ENCODE data around the gene HDAC10. TPM values are rescaled to one million over a fixed set of nuclear protein-coding genes. Genes with fewer than 3 reads are reported as not detected.

Gene HDAC10
- total RNA-seq, 1 experiment from 2014 or later = 45.0 TPM

DNA sequence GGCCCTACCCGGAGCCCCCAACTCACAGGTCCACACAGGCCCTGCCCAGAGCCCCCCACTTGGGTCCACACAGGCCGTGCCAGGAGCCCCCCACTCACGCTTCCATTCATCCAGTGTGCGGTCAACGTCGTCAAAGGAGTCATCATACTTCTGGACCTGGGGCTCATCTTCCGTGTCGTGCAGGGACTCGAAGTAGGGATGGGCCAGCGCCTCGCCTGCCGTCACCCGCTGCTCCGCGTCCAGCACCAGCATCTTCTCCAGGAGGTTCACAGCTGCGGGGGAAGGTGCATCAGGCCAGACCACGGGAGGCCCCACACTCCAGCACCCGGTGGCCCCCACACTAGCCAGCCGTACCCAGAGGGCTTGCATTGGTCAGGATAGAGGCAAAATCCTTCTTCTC, 4.0 kb upstream of the HDAC10 start:
- Histone ChIP-seq H2BK120ac (ENCODE audit: low read depth, low read length, poor library complexity, severe bottlenecking) (no peak overlapping the region), H4K20me1 (ENCODE audit: control insufficient read depth, insufficient read depth, insufficient read length) (no peaks in the 10 kb centered on the region), H2BK20ac (ENCODE audit: low read depth, low read length, poor library complexity, severe bottlenecking) (no peak overlapping the region), H3K27ac (ENCODE audit: insufficient read length, low read depth, low read length) (no peak overlapping the region), H3K9ac (ENCODE audit: extremely low read depth, insufficient read length, low read length) (no peak overlapping the region), H3T11ph (ENCODE audit: low read length) (no peak overlapping the region), H3K79me2 (ENCODE audit: insufficient read depth, low read length) (no peaks in the 10 kb centered on the region), H2BK5ac (ENCODE audit: insufficient read length, low read length) (no peak overlapping the region), H3K23me2 (ENCODE audit: insufficient read length, low read depth, low read length, poor library complexity, severe bottlenecking) (peaks cover 15% of the 10 kb centered on the region), H2BK15ac (ENCODE audit: low read depth, low read length) (no peak overlapping the region), H3K56ac (ENCODE audit: insufficient read length, low read depth, low read length) (no peak overlapping the region), H3K4me2 (ENCODE audit: insufficient read depth, insufficient read length, low read length) (no peak overlapping the region), H3K27me3 (ENCODE audit: insufficient read depth, low read length) (no peaks in the 10 kb centered on the region), H3K4ac (ENCODE audit: low read depth, low read length) (no peak overlapping the region), H2AK5ac (ENCODE audit: insufficient read length, low read length) (no peak overlapping the region), H4K91ac (ENCODE audit: insufficient read length, low read depth, low read length) (no peak overlapping the region), H3K18ac (ENCODE audit: insufficient read length, low read depth, low read length) (no peak overlapping the region), H3K79me1 (ENCODE audit: insufficient read depth, low read depth, low read length, poor library complexity, severe bottlenecking) (no peaks in the 10 kb centered on the region), H3K23ac (ENCODE audit: insufficient read length, low read depth, low read length) (no peak overlapping the region), H3K9me3 (ENCODE audit: control insufficient read depth, low read depth, low read length) (no peaks in the 10 kb centered on the region), H3K14ac (ENCODE audit: insufficient read depth, low read length) (no peak overlapping the region), H2BK12ac (ENCODE audit: insufficient read length, low read depth, low read length) (no peak overlapping the region), H2AFZ (ENCODE audit: low read length) (no peak overlapping the region), H4K5ac (ENCODE audit: insufficient read length, low read depth, low read length) (no peak overlapping the region), H4K8ac (replicated peaks; ENCODE audit: insufficient read length, low read depth, low read length) (no peak overlapping the region), H3K4me1 (ENCODE audit: insufficient read depth, low read length) (no peaks in the 10 kb centered on the region)
- peaks cover 8% of the 10 kb centered on the region for H3K27me3 Mint-ChIP-seq (ENCODE audit: low read depth)
- H3K4me1 Mint-ChIP-seq = peaks cover 3 to 8% of the 10 kb centered on the region in 2 experiments; a peak in 3 of 4 replicates
- peaks cover 0 to 3% (median 0%) of the 10 kb centered on the region in 3 experiments; a peak in 2 of 7 replicates for H3K36me3 Mint-ChIP-seq (ENCODE audit: insufficient read depth in 1 of 3, low read depth in 3 of 3)
- no peak for DNase-seq
- H3K27ac Mint-ChIP-seq = no peak overlapping the region
- WGBS (ENCODE audit: extremely low coverage, insufficient read length, low lambda C conversion rate) = no CpG with 5 or more reads among the region's 19 CpGs
- no peak overlapping the region for H3K4me3 Mint-ChIP-seq
- no peaks in the 10 kb centered on the region; a peak in 1 of 5 replicates for H3K9me3 Mint-ChIP-seq
- TF ChIP-seq, protein P1, sequence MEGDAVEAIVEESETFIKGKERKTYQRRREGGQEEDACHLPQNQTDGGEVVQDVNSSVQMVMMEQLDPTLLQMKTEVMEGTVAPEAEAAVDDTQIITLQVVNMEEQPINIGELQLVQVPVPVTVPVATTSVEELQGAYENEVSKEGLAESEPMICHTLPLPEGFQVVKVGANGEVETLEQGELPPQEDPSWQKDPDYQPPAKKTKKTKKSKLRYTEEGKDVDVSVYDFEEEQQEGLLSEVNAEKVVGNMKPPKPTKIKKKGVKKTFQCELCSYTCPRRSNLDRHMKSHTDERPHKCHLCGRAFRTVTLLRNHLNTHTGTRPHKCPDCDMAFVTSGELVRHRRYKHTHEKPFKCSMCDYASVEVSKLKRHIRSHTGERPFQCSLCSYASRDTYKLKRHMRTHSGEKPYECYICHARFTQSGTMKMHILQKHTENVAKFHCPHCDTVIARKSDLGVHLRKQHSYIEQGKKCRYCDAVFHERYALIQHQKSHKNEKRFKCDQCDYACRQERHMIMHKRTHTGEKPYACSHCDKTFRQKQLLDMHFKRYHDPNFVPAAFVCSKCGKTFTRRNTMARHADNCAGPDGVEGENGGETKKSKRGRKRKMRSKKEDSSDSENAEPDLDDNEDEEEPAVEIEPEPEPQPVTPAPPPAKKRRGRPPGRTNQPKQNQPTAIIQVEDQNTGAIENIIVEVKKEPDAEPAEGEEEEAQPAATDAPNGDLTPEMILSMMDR (conservative IDR thresholded peaks at IDR 0.05) = no peak

Data from H9 (cell line).